22Rv1 (cell line): Measurements from ENCODE around the gene NBAS.

ENCODE experiments used
- CTCF ChIP-seq: fragments of 450-650 bp; IDR thresholded peaks from 2 replicates; pipeline ENCODE4 v1.5.1; 2017; ENCODE audit warnings: mild to moderate bottlenecking
- ZFX ChIP-seq: fragments of 450-650 bp; IDR thresholded peaks from 2 replicates; pipeline ENCODE4 v1.6.1; 2017; ENCODE audit warnings: antibody characterized with exemption, borderline replicate concordance

GRCh38 chr2:15311201-15311907 lies 249.8 kb downstream of the NBAS start:
- TF ChIP-seq CTCF (no peak), ZFX (no peak)
